CD4-positive, alpha-beta T cell treated with Interleukin-4 for 4 hours (primary cell): ENCODE results near the gene PRELID2.
"Not testable (repeated sequence)": the region's sequence is repeated elsewhere in the genome, so short reads cannot be mapped to it uniquely, and the experiment has no call there.

ENCODE experiments used
- DNase-seq: peaks from one replicate; pipeline ENCODE4 v3.0.0-alpha.2; 2020

Gene PRELID2

DNA sequence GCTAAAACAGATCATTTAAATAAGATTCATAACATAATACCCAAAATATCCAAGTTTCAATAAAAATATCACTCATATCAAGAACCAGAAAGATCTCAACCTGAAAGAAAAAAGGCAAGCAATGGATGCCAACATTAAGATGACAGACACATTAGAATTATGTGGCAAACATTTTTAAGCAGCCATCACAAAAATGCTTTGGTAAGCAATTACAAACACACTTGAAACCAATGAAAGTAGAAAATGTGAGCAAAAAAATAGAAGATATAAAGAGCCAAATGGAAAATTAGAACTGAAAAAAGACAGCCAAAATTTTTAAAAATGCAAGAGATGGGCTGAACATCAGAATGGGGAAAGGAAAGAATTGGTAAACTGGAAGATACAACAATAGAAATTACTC is 96.9 kb downstream of the PRELID2 start:
- DNase-seq, result no peak

- no peak for DNase-seq
Observed at GRCh38 chr5:145737578-145737977, 97.6 kb downstream of the PRELID2 start.

DNA sequence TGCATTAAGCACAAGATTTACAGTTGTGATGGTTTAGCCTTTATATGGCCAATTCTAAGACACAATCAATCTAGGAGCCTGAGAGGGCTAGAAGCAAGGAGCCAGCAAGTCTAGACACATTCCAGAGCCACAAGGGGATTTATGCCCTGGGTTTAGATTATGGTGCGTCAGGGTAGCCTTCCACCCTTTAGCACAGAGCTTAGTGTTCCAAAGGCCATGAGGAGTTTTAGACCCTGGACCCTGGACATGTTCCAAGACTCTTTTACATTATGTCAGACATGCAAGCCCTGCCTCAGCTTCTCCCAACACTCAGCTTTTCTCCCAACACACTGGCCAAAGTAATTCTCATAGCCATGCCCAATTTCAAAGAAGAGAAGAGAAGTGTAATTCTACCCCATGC is 105.2 kb downstream of the PRELID2 start:
- not testable (repeated sequence) for DNase-seq

DNA sequence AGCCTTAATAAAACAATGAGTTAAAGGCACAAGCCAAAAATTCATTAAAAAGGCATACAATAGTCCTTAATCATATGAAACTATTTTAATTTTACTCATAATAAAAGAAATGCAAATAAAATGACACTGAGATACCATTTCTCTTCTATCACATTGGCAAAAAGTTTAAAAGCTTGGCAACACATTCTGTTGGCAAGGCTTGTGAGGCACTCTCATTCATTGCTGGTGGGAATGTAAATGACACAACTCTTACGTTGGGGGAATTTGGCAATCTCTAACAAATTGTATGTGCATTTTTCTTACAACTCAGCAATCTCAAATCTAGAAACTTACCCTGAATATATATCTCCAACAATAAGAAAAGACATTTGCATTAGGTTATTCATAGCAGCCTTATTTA is 111.6 kb downstream of the PRELID2 start:
- no peak for DNase-seq

DNA sequence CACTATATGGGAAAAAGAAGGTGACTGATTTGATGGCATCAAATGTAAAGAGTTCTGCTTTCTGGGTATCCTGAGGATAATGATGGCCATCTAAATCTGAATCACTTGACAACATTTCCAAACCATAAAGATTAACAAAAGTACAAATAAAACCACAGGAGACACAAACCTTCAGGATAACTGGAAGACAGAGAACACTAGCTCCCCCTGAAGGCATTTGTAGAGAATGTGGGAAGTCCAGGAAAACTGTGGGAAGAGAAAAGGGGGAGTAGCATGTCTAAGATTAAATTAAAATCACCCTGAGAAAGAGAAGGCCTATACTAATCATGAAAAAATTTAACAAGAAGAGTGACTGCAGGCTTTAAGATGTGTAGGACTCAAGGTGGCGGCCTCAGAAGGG is 116.2 kb downstream of the PRELID2 start:
- DNase-seq, result no peak

GRCh38 chr5:145715412-145715811 is 119.7 kb downstream of the PRELID2 start:
- DNase-seq, result no peak

DNA sequence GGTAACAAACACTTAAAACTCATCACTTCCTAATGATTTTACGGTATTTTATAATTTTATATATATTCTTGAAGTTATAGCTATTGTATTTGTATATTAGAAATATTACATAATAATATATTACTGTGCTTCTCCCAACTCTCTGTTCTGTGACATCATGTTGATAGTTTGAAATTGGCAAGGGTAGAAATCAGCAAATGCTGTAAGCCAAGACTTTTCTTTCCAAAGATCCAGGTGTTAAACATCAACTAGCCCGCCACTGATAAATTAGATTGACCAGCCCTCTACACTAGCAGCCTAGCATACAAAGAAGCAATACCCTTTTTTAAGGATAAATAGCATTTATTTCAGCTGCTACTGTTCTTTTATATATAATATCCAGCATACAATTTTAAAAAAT is 122.9 kb downstream of the PRELID2 start:
- no peak for DNase-seq

DNA sequence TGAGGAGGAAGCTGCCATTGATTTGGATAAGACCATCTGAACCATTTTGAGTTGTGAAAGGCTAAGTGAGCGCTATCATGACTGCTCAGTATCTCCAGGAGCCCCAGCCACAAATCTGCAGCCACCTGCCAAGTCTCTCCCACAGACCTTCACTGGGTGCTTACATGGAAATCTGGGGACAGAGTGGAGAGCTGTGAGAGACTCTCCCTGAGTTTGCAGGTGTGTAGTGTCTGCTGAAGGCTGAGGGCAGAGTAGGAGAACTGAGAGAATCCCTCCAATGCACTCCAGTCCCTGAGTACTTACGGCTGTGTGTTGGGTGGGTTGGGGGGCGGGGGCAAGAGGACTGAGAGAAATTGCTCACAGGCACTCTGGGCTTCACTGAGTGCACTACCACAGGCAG is 123.7 kb downstream of the PRELID2 start:
- DNase-seq, result no peak
